Stimulated activated naive CD8-positive, alpha-beta T cell treated with anti-CD3 and anti-CD28 coated beads, Interleukin-15, Interleukin-2, amounts not matched to agents 100 ng/mL and 50 ng/mL, for 24 hours (primary cell): ENCODE data around the gene USP20.
A peak's percentile ranks its signal among the peaks of the same experiment; 100 is the strongest.
"Not testable (repeated sequence)": the region's sequence is repeated elsewhere in the genome, so short reads cannot be mapped to it uniquely, and the experiment has no call there.

Experiments
- H3K27ac Mint-ChIP-seq: one replicate; pipeline ENCODE4 v1.8.0; 2021; ENCODE audit warnings: mild to moderate bottlenecking, mixed read lengths
- H3K27me3 Mint-ChIP-seq: one replicate; pipeline ENCODE4 v1.8.0; 2021; ENCODE audit warnings: mixed read lengths
- H3K36me3 Mint-ChIP-seq: one replicate; pipeline ENCODE4 v1.8.0; 2021; ENCODE audit warnings: low read depth, mixed read lengths
- H3K4me1 Mint-ChIP-seq: one replicate; pipeline ENCODE4 v1.8.0; 2021; ENCODE audit warnings: low read depth, mixed read lengths
- H3K4me3 Mint-ChIP-seq: one replicate; pipeline ENCODE4 v1.8.0; 2021; ENCODE audit warnings: mild to moderate bottlenecking, mixed read lengths
- H3K9me3 Mint-ChIP-seq: one replicate; pipeline ENCODE4 v1.8.0; 2021; ENCODE audit warnings: mixed read lengths

USP20 gene

GRCh38 chr9:129885018-129885669, 49.9 kb downstream of the USP20 start:
- Mint-ChIP-seq H3K4me3 (peak overlapping the region; percentile 97), H3K4me1 (peaks cover 68% of the 10 kb centered on the region), H3K27ac (peak overlapping the region; percentile 100), H3K27me3 (peaks cover 3% of the 10 kb centered on the region), H3K36me3 (peaks cover 60% of the 10 kb centered on the region), H3K9me3 (no peaks in the 10 kb centered on the region)

DNA sequence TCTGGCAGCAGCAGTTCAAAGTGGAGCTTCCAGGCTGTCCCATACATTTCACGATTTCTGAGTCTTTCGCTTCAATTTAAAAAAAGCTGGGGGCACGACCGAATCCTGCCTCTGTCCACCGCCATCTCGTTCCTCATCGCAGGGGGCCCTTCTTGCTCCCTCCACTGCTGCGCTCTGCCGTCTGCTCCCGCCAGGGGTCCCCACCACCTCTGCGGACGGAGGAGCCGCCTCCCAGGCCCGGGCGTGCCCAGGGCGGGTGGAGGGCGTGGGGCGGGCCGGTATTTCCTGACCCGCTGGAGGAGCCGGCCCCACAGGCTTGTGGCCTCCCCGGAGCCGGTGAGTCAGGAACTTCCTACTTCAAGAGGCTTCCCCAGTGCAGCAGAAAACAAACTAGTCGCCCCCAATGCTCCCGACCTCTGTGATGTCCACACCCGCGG, 50.4 kb downstream of the USP20 start:
- Mint-ChIP-seq H3K27ac (peak overlapping the region; percentile 100), H3K27me3 (peaks cover 3% of the 10 kb centered on the region), H3K36me3 (peaks cover 59% of the 10 kb centered on the region), H3K4me1 (peaks cover 73% of the 10 kb centered on the region), H3K4me3 (peak overlapping the region; percentile 97), H3K9me3 (no peaks in the 10 kb centered on the region)

DNA sequence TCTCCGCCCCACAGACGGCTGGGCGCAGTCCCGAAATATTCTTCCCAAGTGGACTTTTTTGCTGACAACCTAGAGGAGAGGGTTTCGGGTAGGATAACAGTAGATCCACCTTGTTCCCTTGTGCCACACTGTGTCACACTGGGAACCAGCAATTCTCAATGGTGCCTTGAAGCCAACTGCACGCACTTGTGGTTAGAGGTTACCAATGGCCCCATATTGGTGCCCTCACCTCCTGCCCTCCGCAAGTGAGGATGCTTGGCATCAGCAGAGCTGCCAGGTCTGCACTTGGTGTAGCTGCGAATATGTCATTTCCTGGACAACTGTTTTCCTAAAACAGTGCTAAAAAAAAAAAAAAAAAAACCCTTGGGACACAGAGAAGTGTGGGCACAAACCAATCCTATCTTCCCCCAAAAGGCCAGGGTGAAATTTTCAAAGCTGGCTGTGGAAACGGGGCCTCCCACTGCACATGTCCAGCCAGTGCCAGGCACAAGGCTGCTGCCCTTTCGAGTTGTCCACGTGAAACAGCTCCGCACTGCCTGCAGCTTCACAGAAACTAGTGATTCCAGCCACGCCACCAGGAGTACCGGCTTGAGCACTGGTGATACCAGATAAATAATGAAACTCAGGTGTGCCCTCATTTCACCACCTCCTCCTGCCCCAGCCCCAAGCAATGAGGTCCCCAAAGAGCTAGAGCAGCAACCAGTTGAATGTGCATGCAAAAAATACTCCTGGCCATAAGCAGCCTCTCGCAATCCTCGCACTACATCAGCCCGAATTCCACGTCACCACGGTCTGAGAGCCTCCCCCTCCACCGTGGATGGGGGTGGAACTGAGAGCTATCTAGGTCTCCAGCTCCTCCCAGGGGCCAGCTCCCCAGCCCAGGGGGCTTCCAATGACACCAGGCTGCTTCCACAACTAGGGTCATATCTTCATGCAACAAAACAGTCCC, 51.2 kb downstream of the USP20 start:
- Mint-ChIP-seq H3K4me3 (peak overlapping the region; percentile 97), H3K36me3 (peaks cover 67% of the 10 kb centered on the region), H3K9me3 (no peaks in the 10 kb centered on the region), H3K4me1 (peaks cover 81% of the 10 kb centered on the region), H3K27ac (peak overlapping the region; percentile 100), H3K27me3 (peaks cover 3% of the 10 kb centered on the region)

- peaks cover 3% of the 10 kb centered on the region for H3K27me3 Mint-ChIP-seq
- peaks cover 71% of the 10 kb centered on the region for H3K36me3 Mint-ChIP-seq
- peaks cover 88% of the 10 kb centered on the region for H3K4me1 Mint-ChIP-seq
- H3K9me3 Mint-ChIP-seq = no peaks in the 10 kb centered on the region
- H3K4me3 Mint-ChIP-seq = peak overlapping the region; percentile 97
- H3K27ac Mint-ChIP-seq = peak overlapping the region; percentile 100
These were observed 52.4 kb downstream of the USP20 start for GRCh38 chr9:129887334-129888292.

- Mint-ChIP-seq H3K36me3 (peaks cover 78% of the 10 kb centered on the region), H3K27me3 (peaks cover 3% of the 10 kb centered on the region), H3K4me3 (peak overlapping the region; percentile 97), H3K27ac (peak overlapping the region; percentile 100), H3K4me1 (peaks cover 96% of the 10 kb centered on the region), H3K9me3 (no peaks in the 10 kb centered on the region)
These were observed 53.2 kb downstream of the USP20 start for GRCh38 chr9:129888293-129889121.

GRCh38 chr9:129889122-129889940, 54.1 kb downstream of the USP20 start:
- H3K4me1 Mint-ChIP-seq = peaks cover 96% of the 10 kb centered on the region
- no peaks in the 10 kb centered on the region for H3K9me3 Mint-ChIP-seq
- peaks cover 75% of the 10 kb centered on the region for H3K36me3 Mint-ChIP-seq
- H3K4me3 Mint-ChIP-seq = peak overlapping the region; percentile 97
- H3K27me3 Mint-ChIP-seq = peaks cover 3% of the 10 kb centered on the region
- peak overlapping the region; percentile 100 for H3K27ac Mint-ChIP-seq

DNA sequence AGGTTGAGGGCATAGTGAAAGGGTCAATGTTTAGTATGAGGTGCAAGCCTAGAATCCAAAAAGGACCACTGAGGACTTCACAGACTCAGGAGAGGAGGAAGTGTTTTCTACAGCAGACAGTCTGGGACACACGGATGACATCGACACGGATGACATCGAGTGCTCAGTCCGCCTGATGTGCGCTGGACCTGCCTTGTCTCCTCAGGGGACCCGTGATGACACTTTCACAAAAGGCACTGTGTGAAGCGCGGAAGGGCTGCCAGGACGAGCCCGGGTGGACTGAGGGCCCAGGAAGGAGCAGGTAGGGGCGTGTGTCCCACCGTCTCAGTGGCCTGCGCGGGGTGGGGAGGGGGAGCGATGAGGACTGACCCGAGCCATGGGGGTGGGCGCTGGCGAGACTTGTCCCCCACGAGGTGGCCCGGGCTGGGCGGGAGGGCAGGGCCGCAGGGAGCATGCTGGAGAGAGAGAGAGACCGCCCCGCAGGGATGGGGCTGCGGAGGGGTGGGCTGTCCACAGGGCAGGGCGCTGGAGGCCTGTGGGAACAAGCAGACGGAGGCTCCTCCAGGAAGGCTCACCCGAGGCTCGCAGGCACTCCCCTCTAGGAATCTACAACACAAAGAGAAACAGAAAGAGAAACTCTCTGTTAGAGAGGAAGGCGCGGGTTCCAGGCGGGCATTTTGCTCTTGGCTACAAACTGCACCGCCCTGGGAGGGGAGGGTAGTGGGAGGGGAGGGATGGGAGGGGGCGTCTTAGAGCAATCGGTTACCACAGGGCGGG, 54.9 kb downstream of the USP20 start:
- peaks cover 76% of the 10 kb centered on the region for H3K36me3 Mint-ChIP-seq
- no peaks in the 10 kb centered on the region for H3K9me3 Mint-ChIP-seq
- peak overlapping the region; percentile 97 for H3K4me3 Mint-ChIP-seq
- peak overlapping the region; percentile 100 for H3K27ac Mint-ChIP-seq
- peaks cover 100% of the 10 kb centered on the region for H3K4me1 Mint-ChIP-seq
- H3K27me3 Mint-ChIP-seq = peaks cover 3% of the 10 kb centered on the region

DNA sequence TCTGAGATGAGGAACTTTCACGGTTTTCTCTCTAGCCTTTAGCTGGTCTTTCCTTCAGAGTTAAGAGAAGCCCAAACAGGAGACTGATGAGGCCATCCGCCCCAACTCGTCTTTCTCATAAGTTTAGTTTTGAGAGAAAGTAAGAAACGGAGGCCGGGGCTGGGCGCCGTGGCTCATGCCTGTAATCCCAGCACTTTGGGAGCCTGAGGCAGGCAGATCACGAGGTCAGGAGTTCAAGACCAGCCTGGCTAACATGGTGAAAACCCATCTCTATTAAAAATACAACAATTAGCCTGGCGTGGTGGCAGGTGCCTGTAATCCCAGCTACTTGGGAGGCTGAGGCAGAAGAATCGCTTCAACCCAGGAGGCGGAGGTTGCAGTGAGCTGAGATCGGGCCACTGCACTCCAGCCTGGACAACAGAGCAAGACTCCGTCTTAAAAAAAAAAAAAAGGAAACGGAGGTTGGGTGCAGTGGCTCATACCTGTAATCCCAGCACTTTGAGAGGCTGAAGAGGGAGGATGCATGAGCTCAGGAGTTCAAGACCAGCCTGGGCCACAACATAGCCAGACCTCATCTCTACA, 55.6 kb downstream of the USP20 start:
- Mint-ChIP-seq H3K4me3 (peak overlapping the region; percentile 97), H3K36me3 (peaks cover 77% of the 10 kb centered on the region), H3K27ac (peak overlapping the region; percentile 100), H3K4me1 (peaks cover 100% of the 10 kb centered on the region)
- not testable (repeated sequence) for H3K9me3 Mint-ChIP-seq, H3K27me3 Mint-ChIP-seq

GRCh38 chr9:129891569-129891968, 56.3 kb downstream of the USP20 start:
- peak overlapping the region; percentile 100 for H3K27ac Mint-ChIP-seq
- H3K4me3 Mint-ChIP-seq = peak overlapping the region; percentile 97
- H3K27me3 Mint-ChIP-seq = peaks cover 3% of the 10 kb centered on the region
- peaks cover 83% of the 10 kb centered on the region for H3K36me3 Mint-ChIP-seq
- H3K9me3 Mint-ChIP-seq = no peaks in the 10 kb centered on the region
- H3K4me1 Mint-ChIP-seq = peaks cover 100% of the 10 kb centered on the region

- Mint-ChIP-seq H3K36me3 (peaks cover 86% of the 10 kb centered on the region), H3K4me3 (peak overlapping the region; percentile 47)
These were observed 59.0 kb downstream of the USP20 start for GRCh38 chr9:129894120-129894823.

GRCh38 chr9:129895376-129896268, 60.4 kb downstream of the USP20 start:
- no peaks in the 10 kb centered on the region for H3K27me3 Mint-ChIP-seq
- peak overlapping the region; percentile 47 for H3K4me3 Mint-ChIP-seq
- peaks cover 94% of the 10 kb centered on the region for H3K4me1 Mint-ChIP-seq
- peaks cover 90% of the 10 kb centered on the region for H3K36me3 Mint-ChIP-seq
- H3K9me3 Mint-ChIP-seq = no peaks in the 10 kb centered on the region
- H3K27ac Mint-ChIP-seq = peak overlapping the region; percentile 100

More at GRCh38 chr9:129894120-129894823, 59.0 kb downstream of the USP20 start:
- peak overlapping the region; percentile 100 for H3K27ac Mint-ChIP-seq
- no peaks in the 10 kb centered on the region for H3K9me3 Mint-ChIP-seq
- H3K27me3 Mint-ChIP-seq = no peaks in the 10 kb centered on the region
- peaks cover 94% of the 10 kb centered on the region for H3K4me1 Mint-ChIP-seq
